ENCODE data around the gene KPNA2. TPM values are rescaled to one million over a fixed set of nuclear protein-coding genes. Genes with fewer than 3 reads are reported as not detected.

KPNA2 gene
- total and polyA plus RNA-seq, 9 of the 15 experiments (the other 6 are each of a cell fraction or from before 2014, with no cell fraction given), result 132 to 984 (median 241) TPM

GRCh38 chr17:68019675-68020408 lies 15.7 kb upstream of the KPNA2 start (continued):
- TF ChIP-seq ZNF124 (CRISPR knock-in tag; IDR thresholded peaks at IDR 0.05) (no peak), CREB1 (IDR thresholded peaks at IDR 0.05) (peak; percentile 70), CREB1 (CRISPR knock-in tag; IDR thresholded peaks at IDR 0.05) (peak; percentile 78; the same call in 1 of the 2 replicates), ZNF639 (CRISPR knock-in tag; conservative IDR thresholded peaks at IDR 0.05 in 1 of 2, IDR thresholded peaks at IDR 0.05 in 1 of 2) (peak in 1 of 2 experiments; percentile 40; a peak in 1 of 4 replicates), MEF2D (tag; conservative IDR thresholded peaks at IDR 0.05; ENCODE audit: low read depth) (0 out of 2 replicates have a peak, but pooled peaks have one; percentile 44), POLR2B (IDR thresholded peaks at IDR 0.05; ENCODE audit: low read depth, partially characterized antibody) (peak; percentile 83), CC2D1A (IDR thresholded peaks at IDR 0.05) (no peak), VEZF1 (CRISPR knock-in tag; IDR thresholded peaks at IDR 0.05) (peak; percentile 87), MECOM (CRISPR knock-in tag; IDR thresholded peaks at IDR 0.05) (peak; percentile 79), CBX3 (IDR thresholded peaks at IDR 0.05; ENCODE audit: borderline replicate concordance in 1 of 2, low read length in 2 of 2) (peak in 1 of 2 experiments; percentile 76; a peak in 1 of 3 replicates), BRF1 (IDR thresholded peaks at IDR 0.05; ENCODE audit: borderline replicate concordance, extremely low read depth, insufficient read length) (peak; percentile 90), HNRNPLL (IDR thresholded peaks at IDR 0.05; ENCODE audit: low read depth, low read length, poor library complexity, severe bottlenecking) (peak; percentile 79), TAF1 (IDR thresholded peaks at IDR 0.05; ENCODE audit: control insufficient read depth, extremely low read depth, insufficient read depth, low read length, severe bottlenecking) (peak; percentile 68), ZNF77 (CRISPR knock-in tag; IDR thresholded peaks at IDR 0.05) (no peak), HMGXB4 (CRISPR knock-in tag; IDR thresholded peaks at IDR 0.05) (peak; percentile 98), HCFC1 (IDR thresholded peaks at IDR 0.05; ENCODE audit: low read depth, low read length) (peak; percentile 49; the same call in 1 of the 2 replicates), POLR2AphosphoS5 (IDR thresholded peaks at IDR 0.05; ENCODE audit: control insufficient read depth, insufficient read depth, low read depth, low read length) (0 out of 2 replicates have a peak, but pooled peaks have one; percentile 63), EP300 (IDR thresholded peaks at IDR 0.05; ENCODE audit: low read length) (peak; percentile 85), NCOR1 (IDR thresholded peaks at IDR 0.05) (peak; percentile 62; the same call in 1 of the 2 replicates), POLR2G (IDR thresholded peaks at IDR 0.05; ENCODE audit: low read depth, low read length) (peak; percentile 98), GTF2F1 (IDR thresholded peaks at IDR 0.05; ENCODE audit: low read depth, low read length) (peak; percentile 76), MYNN (IDR thresholded peaks at IDR 0.05) (peak; percentile 32; the same call in 1 of the 2 replicates), MYNN (CRISPR knock-in tag; IDR thresholded peaks at IDR 0.05) (no peak)

All from K562 (cell line).